ENCODE measurements around the gene TRPM8.

GRCh38 chr2:234038076-234038802 lies 121.1 kb downstream of the TRPM8 start:
- TF ChIP-seq POLR2A (IDR thresholded peaks at IDR 0.05), result no peak
- TF ChIP-seq CTCF (IDR thresholded peaks at IDR 0.05), result no peak
- TF ChIP-seq EP300 (IDR thresholded peaks at IDR 0.05), result no peak
- no peak for TF ChIP-seq POLR2AphosphoS5 (IDR thresholded peaks at IDR 0.05)
